IMR-90 (cell line): ENCODE measurements around the gene NUDT8. TPM values are rescaled to one million over a fixed set of nuclear protein-coding genes. Genes with fewer than 3 reads are reported as not detected.

Experiments used
- ATAC-seq: fragments of 200-7000 bp; cut with Tn5 transposase; 2 replicates; pipeline ENCODE4 v1.9.1; 2020; ENCODE audit warnings: low read depth, mild to moderate bottlenecking, moderate library complexity
- BruUV-seq: library from RNA; stranded (reverse); fragments of 400-500 nt; replicated peaks from 2 replicates; lab custom pipeline; 2021; lab: Mats Ljungman, UMichigan
- CTCF ChIA-PET: fragments of 300-600 bp; formaldehyde crosslinking; extraction: SDS; loops from one replicate; lab custom pipeline; 2021; ENCODE audit warnings: antibody characterized with exemption; lab: Yijun Ruan, JAX
- POLR2A ChIA-PET: fragments of 300-600 bp; sonication (Branson Sonifier 250); formaldehyde crosslinking; loops from one replicate; lab custom pipeline; 2022; ENCODE audit warnings: antibody characterized with exemption; ENCODE audit not compliant: unreplicated experiment; lab: Charles Lee
- DNase-seq: peaks from one replicate; pipeline ENCODE4 v3.0.0; 2013
- H2AFZ ChIP-seq: replicated peaks from 2 replicates; pipeline ENCODE3; 2013; ENCODE audit warnings: low read length, mild to moderate bottlenecking; ENCODE audit not compliant: poor library complexity
- H2AK5ac ChIP-seq: 2 replicates; pipeline ENCODE4 v1.6.1; 2013; ENCODE audit warnings: low read depth, low read length, inconsistent platforms
- H2AK9ac ChIP-seq: replicated peaks from 2 replicates; pipeline ENCODE3; 2013; ENCODE audit warnings: mild to moderate bottlenecking, low read depth, low read length, moderate library complexity; ENCODE audit not compliant: poor library complexity
- H2BK120ac ChIP-seq: 2 replicates; pipeline ENCODE4 v1.6.1; 2013; ENCODE audit warnings: low read depth, low read length, inconsistent platforms
- H2BK15ac ChIP-seq: 3 replicates; pipeline ENCODE4 v1.6.1; 2013; ENCODE audit warnings: low read depth, low read length, inconsistent platforms
- H2BK20ac ChIP-seq: 2 replicates; pipeline ENCODE4 v1.6.1; 2013; ENCODE audit warnings: low read depth, mild to moderate bottlenecking, inconsistent platforms, low read length, moderate library complexity
- H2BK5ac ChIP-seq: 2 replicates; pipeline ENCODE4 v1.6.1; 2013; ENCODE audit warnings: mild to moderate bottlenecking, low read depth, low read length, inconsistent platforms; ENCODE audit not compliant: poor library complexity, severe bottlenecking
- H3K14ac ChIP-seq: replicated peaks from 2 replicates; pipeline ENCODE4 v1.6.1; 2013; ENCODE audit warnings: low read depth, low read length, inconsistent platforms
- H3K18ac ChIP-seq: 2 replicates; pipeline ENCODE4 v1.6.1; 2013; ENCODE audit warnings: low read depth, low read length, control low read depth
- H3K23ac ChIP-seq: 2 replicates; pipeline ENCODE4 v1.6.1; 2013; ENCODE audit warnings: low read depth, low read length, inconsistent platforms
- H3K27ac ChIP-seq: 2 replicates; pipeline ENCODE4 v1.5.1; 2013; ENCODE audit warnings: mild to moderate bottlenecking, control low read depth, low read length; ENCODE audit not compliant: insufficient read depth
- H3K27me3 ChIP-seq: 2 replicates; pipeline ENCODE4 v1.6.1; 2013; ENCODE audit warnings: low read length; ENCODE audit not compliant: control insufficient read depth, insufficient read depth
- H3K36me3 ChIP-seq: 2 replicates; pipeline ENCODE4 v1.6.1; 2013; ENCODE audit warnings: low read length, mixed read lengths; ENCODE audit not compliant: control insufficient read depth, insufficient read depth
- H3K4ac ChIP-seq: 2 replicates; pipeline ENCODE4 v1.6.1; 2013; ENCODE audit warnings: low read depth, low read length, inconsistent platforms
- H3K4me1 ChIP-seq: 2 replicates; pipeline ENCODE4 v1.6.1; 2013; ENCODE audit warnings: low read length, mixed read lengths; ENCODE audit not compliant: control insufficient read depth, insufficient read depth
- H3K4me2 ChIP-seq: 2 replicates; pipeline ENCODE4 v1.6.1; 2013; ENCODE audit warnings: low read depth, mild to moderate bottlenecking, control low read depth, low read length, moderate library complexity
- H3K4me3 ChIP-seq: 2 replicates; pipeline ENCODE4 v1.5.1; 2013; ENCODE audit warnings: low read depth, mild to moderate bottlenecking, control low read depth, low read length, moderate library complexity; ENCODE audit not compliant: insufficient read depth
- H3K56ac ChIP-seq: 2 replicates; pipeline ENCODE4 v1.6.1; 2013; ENCODE audit warnings: low read length, inconsistent platforms; ENCODE audit not compliant: insufficient read depth; ENCODE audit errors: extremely low read depth
- H3K79me1 ChIP-seq, 2 experiments: 2 replicates each; pipeline ENCODE4 v1.6.1; 2013; ENCODE audit warnings: low read length in 2 of 2, inconsistent platforms in 1 of 2, low read depth in 1 of 2
- H3K9ac ChIP-seq: 2 replicates; pipeline ENCODE4 v1.6.1; 2013; ENCODE audit warnings: low read depth, low read length, control low read depth
- H3K9me1 ChIP-seq: 2 replicates; pipeline ENCODE4 v1.6.1; 2013; ENCODE audit warnings: low read length, inconsistent platforms; ENCODE audit not compliant: insufficient read depth
- H3K9me3 ChIP-seq: 2 replicates; pipeline ENCODE4 v1.6.1; 2013; ENCODE audit warnings: low read length; ENCODE audit not compliant: control insufficient read depth, insufficient read depth
- H4K20me1 ChIP-seq: 2 replicates; pipeline ENCODE4 v1.6.1; 2013; ENCODE audit warnings: low read length, inconsistent platforms; ENCODE audit not compliant: insufficient read depth
- H4K5ac ChIP-seq: 2 replicates; pipeline ENCODE4 v1.6.1; 2013; ENCODE audit warnings: mild to moderate bottlenecking, low read depth, low read length, control low read depth
- H4K8ac ChIP-seq, 2 experiments: 2 replicates each; pipeline ENCODE4 v1.6.1; 2013; ENCODE audit warnings: low read depth in 2 of 2, low read length in 2 of 2, control low read depth in 1 of 2, inconsistent platforms in 1 of 2
- H4K91ac ChIP-seq: 2 replicates; pipeline ENCODE4 v1.6.1; 2013; ENCODE audit warnings: low read depth, low read length, inconsistent platforms; ENCODE audit not compliant: insufficient read depth
- BHLHE40 ChIP-seq: fragments of 150-350 bp; IDR thresholded peaks from 2 replicates; pipeline ENCODE4 v1.6.1; 2016; ENCODE audit warnings: mild to moderate bottlenecking, low read depth, low read length
- CEBPB ChIP-seq: IDR thresholded peaks from 2 replicates; pipeline ENCODE4 v1.6.1; 2012; ENCODE audit warnings: low read depth, low read length, improper control_type of control experiment
- CHD1 ChIP-seq: IDR thresholded peaks from 2 replicates; pipeline ENCODE4 v1.6.1; 2012; ENCODE audit warnings: low read depth, low read length, improper control_type of control experiment
- MXI1 ChIP-seq: IDR thresholded peaks from 2 replicates; pipeline ENCODE4 v1.6.1; 2012; ENCODE audit warnings: low read depth, mild to moderate bottlenecking, low read length, moderate library complexity, borderline replicate concordance
- RAD21 ChIP-seq: IDR thresholded peaks from 2 replicates; pipeline ENCODE4 v1.6.1; 2012; ENCODE audit warnings: low read length, improper control_type of control experiment
- WGBS, 2 experiments: methylation state at CpG; one replicate each; pipeline versions ENCODE4 v1.1.5 to v1.1.7; 2013; ENCODE audit warnings: missing lambda C conversion rate in 2 of 2; ENCODE audit not compliant: insufficient read length in 1 of 2; ENCODE audit errors: extremely low coverage in 2 of 2; 5-methylcytosine and 5-hydroxymethylcytosine counted together
- dilution Hi-C: fragments of 300-500 bp; cut with HindIII; formaldehyde crosslinking; loops from one replicate; pipeline ENCODE4 v1.14.3; 2018; ENCODE audit warnings: low sequenced_read_pairs; ENCODE audit not compliant: unreplicated experiment
- in situ Hi-C: fragments of 300-500 bp; cut with MboI; formaldehyde crosslinking; loops from 3 replicates; pipeline ENCODE4 v1.14.3; 2019; ENCODE audit warnings: low sequenced_read_pairs, inconsistent platforms, mixed read lengths
- intact Hi-C: fragments of 100-400 bp; cut with micrococcal nuclease; formaldehyde crosslinking; loops from 2 replicates; pipeline ENCODE4 v1.10.0; 2022
- polyA plus RNA-seq, 3 experiments: library from polyadenylated mRNA; depleted of rRNA; stranded (reverse); fragments of >200 nt; gene quantifications; 2 replicates each; pipeline ENCODE4 v1.2.3, GENCODE V29; 2012; ENCODE audit warnings: low replicate concordance in 1 of 3
- total RNA-seq: library from RNA; depleted of rRNA; stranded (reverse); fragments of >200 nt; gene quantifications from 2 replicates; pipeline ENCODE4 v1.2.3, GENCODE V29; 2012
- TF ChIP-seq, protein P1 (sequence below): fragments of 150-350 bp; IDR thresholded peaks from 2 replicates; pipeline ENCODE4 v1.6.1; 2017; ENCODE audit warnings: mild to moderate bottlenecking, antibody characterized with exemption, low read length, low read depth
- TF ChIP-seq, protein P2 (sequence below): conservative IDR thresholded peaks from 2 replicates; pipeline ENCODE4 v1.5.1; 2012; ENCODE audit warnings: mild to moderate bottlenecking, low read depth, low read length, improper control_type of control experiment

NUDT8 gene
- total and polyA plus RNA-seq, 2 of the 4 experiments (the other 2 are of a cell fraction) = 1.4 to 2.5 TPM

DNA sequence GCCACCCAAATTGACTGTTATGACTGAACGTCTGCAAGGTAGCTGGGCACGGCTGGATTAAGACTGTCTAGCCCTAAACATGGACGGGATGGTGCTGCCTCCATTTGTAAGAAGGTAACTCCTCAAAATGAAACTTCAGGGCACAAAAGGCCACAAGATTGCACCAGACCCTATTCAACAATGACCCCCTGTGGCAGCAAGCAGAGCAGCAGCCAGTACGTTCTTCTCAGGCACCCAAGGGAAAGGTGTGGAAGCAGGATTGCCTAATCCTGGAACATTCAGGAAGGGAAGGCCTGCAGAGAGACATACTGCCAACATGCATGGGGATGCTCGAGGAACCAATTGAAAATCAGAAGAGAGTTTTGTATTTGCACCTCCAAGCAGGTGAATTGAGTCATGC lies 14.3 kb upstream of the NUDT8 start:
- Histone ChIP-seq H3K4me1 (no peaks in the 10 kb centered on the region), H3K23ac (no peak overlapping the region), H3K4me3 (no peak overlapping the region), H2BK20ac (no peak overlapping the region), H3K4me2 (no peak overlapping the region), H3K4ac (no peak overlapping the region), H4K8ac (no peak overlapping the region), H2AK5ac (no peak overlapping the region), H3K18ac (no peak overlapping the region), H3K27ac (no peak overlapping the region), H3K9me3 (no peaks in the 10 kb centered on the region; the same call in 1 of the 2 replicates), H3K56ac (no peak overlapping the region), H3K36me3 (no peaks in the 10 kb centered on the region), H3K14ac (no peak overlapping the region), H4K5ac (no peak overlapping the region), H2BK15ac (no peak overlapping the region), H3K27me3 (peaks cover 19% of the 10 kb centered on the region; the same call in 1 of the 2 replicates), H4K20me1 (no peaks in the 10 kb centered on the region), H2BK120ac (no peak overlapping the region), H2BK5ac (no peak overlapping the region), H4K91ac (no peak overlapping the region), H3K9ac (no peak overlapping the region), H3K9me1 (no peaks in the 10 kb centered on the region), H2AFZ (no peak overlapping the region), H3K79me1 (no peaks in the 10 kb centered on the region), H2AK9ac (no peak overlapping the region)
- TF ChIP-seq, protein P1, sequence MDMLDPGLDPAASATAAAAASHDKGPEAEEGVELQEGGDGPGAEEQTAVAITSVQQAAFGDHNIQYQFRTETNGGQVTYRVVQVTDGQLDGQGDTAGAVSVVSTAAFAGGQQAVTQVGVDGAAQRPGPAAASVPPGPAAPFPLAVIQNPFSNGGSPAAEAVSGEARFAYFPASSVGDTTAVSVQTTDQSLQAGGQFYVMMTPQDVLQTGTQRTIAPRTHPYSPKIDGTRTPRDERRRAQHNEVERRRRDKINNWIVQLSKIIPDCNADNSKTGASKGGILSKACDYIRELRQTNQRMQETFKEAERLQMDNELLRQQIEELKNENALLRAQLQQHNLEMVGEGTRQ = no peak
- TF ChIP-seq, protein P2, sequence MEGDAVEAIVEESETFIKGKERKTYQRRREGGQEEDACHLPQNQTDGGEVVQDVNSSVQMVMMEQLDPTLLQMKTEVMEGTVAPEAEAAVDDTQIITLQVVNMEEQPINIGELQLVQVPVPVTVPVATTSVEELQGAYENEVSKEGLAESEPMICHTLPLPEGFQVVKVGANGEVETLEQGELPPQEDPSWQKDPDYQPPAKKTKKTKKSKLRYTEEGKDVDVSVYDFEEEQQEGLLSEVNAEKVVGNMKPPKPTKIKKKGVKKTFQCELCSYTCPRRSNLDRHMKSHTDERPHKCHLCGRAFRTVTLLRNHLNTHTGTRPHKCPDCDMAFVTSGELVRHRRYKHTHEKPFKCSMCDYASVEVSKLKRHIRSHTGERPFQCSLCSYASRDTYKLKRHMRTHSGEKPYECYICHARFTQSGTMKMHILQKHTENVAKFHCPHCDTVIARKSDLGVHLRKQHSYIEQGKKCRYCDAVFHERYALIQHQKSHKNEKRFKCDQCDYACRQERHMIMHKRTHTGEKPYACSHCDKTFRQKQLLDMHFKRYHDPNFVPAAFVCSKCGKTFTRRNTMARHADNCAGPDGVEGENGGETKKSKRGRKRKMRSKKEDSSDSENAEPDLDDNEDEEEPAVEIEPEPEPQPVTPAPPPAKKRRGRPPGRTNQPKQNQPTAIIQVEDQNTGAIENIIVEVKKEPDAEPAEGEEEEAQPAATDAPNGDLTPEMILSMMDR = 0 out of 2 replicates have a peak, but pooled peaks have one; percentile 9
- TF ChIP-seq RAD21 (no peak), MXI1 (no peak), CHD1 (no peak), CEBPB (peak; percentile 35), BHLHE40 (no peak)
- DNase-seq (no peak), ATAC-seq (no peak)
- ChIA-PET CTCF (interaction anchor here (1.0 kb wide), 1 partner anchor 14 kb away, joined by 3 read pairs; the partner anchor contains the start of gene NUDT8), POLR2A (no interaction called here)
- in situ Hi-C loops = no loop called here
- WGBS, 2 experiments = 40% methylated on average over 1 of the region's 5 CpGs; no CpG with 5 or more reads in 1 of the 2 experiments
- dilution Hi-C loops = no loop called here
- intact Hi-C loops = loop anchor here (10.0 kb wide), 1 partner anchor 151 kb away; no protein-coding TSS in a partner anchor
- BruUV-seq = no TSS peak
